Measurements from ENCODE around the gene TRIM9. TPM values are rescaled to one million over a fixed set of nuclear protein-coding genes. Genes with fewer than 3 reads are reported as not detected.
A peak's percentile ranks its signal among the peaks of the same experiment; 100 is the strongest.

The TRIM9 gene
- total RNA-seq (1 to 10 TPM in 1 of 2 donors, under 1 TPM in 1; 0.63 to 1.3 TPM), polyA plus RNA-seq (under 1 TPM; 0.08 to 0.38 TPM)
- long read RNA-seq, donor 1: 0 reads
- long read RNA-seq, donor 2: 0 reads
- long read RNA-seq, donor 3: 0 reads
- long read RNA-seq, donor 4: 0 reads
- long read RNA-seq, donor 5: 0 reads

DNA sequence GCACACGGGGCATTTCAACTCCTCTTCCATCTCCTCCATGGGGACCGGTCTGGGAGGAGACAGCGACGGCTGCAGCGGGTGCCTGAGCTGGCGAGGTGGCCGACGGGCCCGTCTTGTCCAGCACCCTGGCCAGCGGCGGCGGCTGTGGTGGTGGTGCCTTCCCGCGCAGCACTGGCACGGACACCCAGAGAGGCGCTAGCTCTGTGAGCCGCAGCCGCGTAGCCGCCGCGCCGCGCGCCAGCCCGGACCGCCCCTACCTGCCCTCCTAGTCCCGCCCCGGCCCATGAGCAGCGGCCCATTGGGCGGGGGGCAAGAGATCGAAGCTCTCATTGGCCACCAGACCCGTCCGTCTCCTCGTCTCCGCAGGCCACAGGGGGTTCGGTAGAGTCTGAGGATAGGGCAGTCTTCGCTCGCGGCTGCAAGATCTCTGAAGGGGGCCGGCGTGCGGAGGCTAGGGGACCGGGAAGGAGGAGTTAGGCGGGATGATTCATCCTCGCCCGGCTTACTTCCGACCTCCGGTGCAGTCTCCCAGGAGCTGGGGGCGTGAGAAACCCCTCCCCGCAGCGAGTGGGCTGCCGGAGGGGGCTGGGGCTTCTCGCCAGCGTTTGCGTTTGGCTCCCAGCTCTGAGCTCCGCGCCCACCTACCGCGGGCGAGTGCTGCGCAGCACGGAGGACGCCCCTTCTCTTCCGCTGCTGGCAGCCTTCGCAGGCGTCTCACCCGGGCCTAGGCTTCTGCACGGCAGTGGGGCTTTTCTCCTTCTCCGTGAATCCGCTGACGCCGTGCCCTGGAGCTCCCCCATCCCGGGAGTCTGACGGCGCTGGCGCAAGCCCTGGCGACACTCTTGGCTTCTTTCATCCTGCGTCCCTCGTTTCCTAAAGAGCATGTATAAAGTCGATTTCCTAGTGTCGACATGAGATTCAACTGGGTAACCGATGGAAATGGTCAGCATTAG, at the start of gene TRIM9:
TSS of gene TRIM9 (minus strand) at position 205 of the 953 bp plus-strand sequence. CDS start at position 39, 166 bp downstream.
- Histone ChIP-seq H3K27me3 (ENCODE audit: control insufficient read depth in 3 of 3, insufficient read depth in 3 of 3, low read length in 2 of 3) (peaks cover 4 to 84% (median 39%) of the 10 kb centered on the region in 3 donors), H3K9ac (ENCODE audit: insufficient read depth in 1 of 2, low read length in 2 of 2) (peak within 1 kb of the TSS in 1 of 2 donors; percentile 33), H3K27ac (ENCODE audit: low read depth in 1 of 2, low read length in 1 of 2) (peak within 1 kb of the TSS; percentile 12 to 15), H3K9me3 (ENCODE audit: control insufficient read depth in 4 of 4, insufficient read depth in 3 of 4, low read length in 3 of 4) (peaks cover 0 to 5% (median 0%) of the 10 kb centered on the region in 4 donors), H3K4me3 (peak within 1 kb of the TSS; percentile 30), H3K36me3 (ENCODE audit: control insufficient read depth in 4 of 4, insufficient read depth in 4 of 4, low read length in 4 of 4) (no peaks in the 10 kb centered on the region), H3K4me1 (ENCODE audit: control insufficient read depth in 5 of 5, insufficient read depth in 5 of 5, low read length in 5 of 5) (peaks cover 0 to 24% (median 6%) of the 10 kb centered on the region in 5 donors)
- peak; percentile 96 to 99 (median 96) for DNase-seq
- WGBS, 2 donors: 0 to 1% methylated on average over 64 to 83 of the region's 83 CpGs
- peak; percentile 96 for ATAC-seq (ENCODE audit: insufficient read depth, low FRiP score)
- TF ChIP-seq, protein P1, sequence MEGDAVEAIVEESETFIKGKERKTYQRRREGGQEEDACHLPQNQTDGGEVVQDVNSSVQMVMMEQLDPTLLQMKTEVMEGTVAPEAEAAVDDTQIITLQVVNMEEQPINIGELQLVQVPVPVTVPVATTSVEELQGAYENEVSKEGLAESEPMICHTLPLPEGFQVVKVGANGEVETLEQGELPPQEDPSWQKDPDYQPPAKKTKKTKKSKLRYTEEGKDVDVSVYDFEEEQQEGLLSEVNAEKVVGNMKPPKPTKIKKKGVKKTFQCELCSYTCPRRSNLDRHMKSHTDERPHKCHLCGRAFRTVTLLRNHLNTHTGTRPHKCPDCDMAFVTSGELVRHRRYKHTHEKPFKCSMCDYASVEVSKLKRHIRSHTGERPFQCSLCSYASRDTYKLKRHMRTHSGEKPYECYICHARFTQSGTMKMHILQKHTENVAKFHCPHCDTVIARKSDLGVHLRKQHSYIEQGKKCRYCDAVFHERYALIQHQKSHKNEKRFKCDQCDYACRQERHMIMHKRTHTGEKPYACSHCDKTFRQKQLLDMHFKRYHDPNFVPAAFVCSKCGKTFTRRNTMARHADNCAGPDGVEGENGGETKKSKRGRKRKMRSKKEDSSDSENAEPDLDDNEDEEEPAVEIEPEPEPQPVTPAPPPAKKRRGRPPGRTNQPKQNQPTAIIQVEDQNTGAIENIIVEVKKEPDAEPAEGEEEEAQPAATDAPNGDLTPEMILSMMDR (IDR thresholded peaks at IDR 0.05; ENCODE audit: control extremely low read depth, extremely low read depth): no peak

DNA sequence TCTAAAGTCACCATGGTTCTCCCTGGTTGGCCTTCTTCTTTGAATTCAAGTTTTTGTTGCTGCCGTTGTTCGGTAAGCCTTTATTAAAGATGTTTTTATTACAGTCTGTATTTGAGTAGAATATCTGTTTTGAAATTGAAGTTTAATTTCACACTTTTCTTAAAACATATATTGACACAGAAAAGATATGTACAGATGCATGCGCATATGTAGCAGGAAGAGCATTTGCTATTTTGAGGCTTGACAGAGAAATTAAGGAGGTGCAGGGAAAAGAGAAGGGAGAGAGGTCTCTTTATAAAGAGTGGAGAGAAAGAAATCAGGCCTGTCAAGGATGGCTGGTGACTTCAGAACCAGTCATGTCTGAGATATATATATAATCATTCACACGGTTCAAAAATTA, 46.0 kb upstream of the TRIM9 start:
- Histone ChIP-seq H3K27me3 (ENCODE audit: control insufficient read depth in 3 of 3, insufficient read depth in 3 of 3, low read length in 2 of 3) (no peaks in the 10 kb centered on the region), H3K9me3 (ENCODE audit: control insufficient read depth in 4 of 4, insufficient read depth in 3 of 4, low read length in 3 of 4) (peaks cover 0 to 6% (median 0%) of the 10 kb centered on the region in 4 donors), H3K4me1 (ENCODE audit: control insufficient read depth in 5 of 5, insufficient read depth in 5 of 5, low read length in 5 of 5) (peaks cover 0 to 10% (median 0%) of the 10 kb centered on the region in 5 donors), H3K36me3 (ENCODE audit: control insufficient read depth in 4 of 4, insufficient read depth in 4 of 4, low read length in 4 of 4) (no peaks in the 10 kb centered on the region), H3K9ac (ENCODE audit: insufficient read depth in 1 of 2, low read length in 2 of 2) (no peak overlapping the region), H3K4me3 (no peak overlapping the region), H3K27ac (ENCODE audit: low read depth in 1 of 2, low read length in 1 of 2) (no peak overlapping the region)
- no peak for ATAC-seq (ENCODE audit: insufficient read depth, low FRiP score)
- DNase-seq: no peak
- TF ChIP-seq, protein P1 (IDR thresholded peaks at IDR 0.05; ENCODE audit: control extremely low read depth, extremely low read depth): no peak
- WGBS, 2 donors: 95 to 98% methylated on average over 4 of the region's 4 CpGs

DNA sequence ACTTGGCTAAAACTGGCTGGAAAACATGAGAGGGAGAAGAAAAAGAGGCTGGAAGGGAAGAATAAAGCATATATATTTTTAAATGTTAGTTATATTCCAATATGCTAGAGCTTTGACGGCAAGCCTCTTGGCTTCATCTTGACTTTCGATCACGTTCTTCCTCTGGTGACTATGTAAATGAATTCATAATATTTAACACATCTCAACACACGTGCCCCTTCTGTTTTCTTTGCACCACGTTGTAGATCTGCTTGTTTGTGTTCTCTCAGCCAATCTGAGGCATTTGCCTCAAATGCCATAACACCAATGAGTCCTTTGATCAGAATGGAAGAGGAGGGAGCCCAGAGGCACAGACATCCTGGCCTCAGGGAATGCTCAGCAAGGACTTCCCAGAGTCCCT, 45.4 kb upstream of the TRIM9 start:
- ATAC-seq (ENCODE audit: insufficient read depth, low FRiP score) (no peak), DNase-seq (no peak)
- Histone ChIP-seq H3K36me3 (ENCODE audit: control insufficient read depth in 4 of 4, insufficient read depth in 4 of 4, low read length in 4 of 4) (no peaks in the 10 kb centered on the region), H3K27me3 (ENCODE audit: control insufficient read depth in 3 of 3, insufficient read depth in 3 of 3, low read length in 2 of 3) (no peaks in the 10 kb centered on the region), H3K27ac (ENCODE audit: low read depth in 1 of 2, low read length in 1 of 2) (no peak overlapping the region), H3K4me3 (no peak overlapping the region), H3K9ac (ENCODE audit: insufficient read depth in 1 of 2, low read length in 2 of 2) (no peak overlapping the region), H3K4me1 (ENCODE audit: control insufficient read depth in 5 of 5, insufficient read depth in 5 of 5, low read length in 5 of 5) (peaks cover 0 to 10% (median 0%) of the 10 kb centered on the region in 5 donors), H3K9me3 (ENCODE audit: control insufficient read depth in 4 of 4, insufficient read depth in 3 of 4, low read length in 3 of 4) (peaks cover 0 to 6% (median 0%) of the 10 kb centered on the region in 4 donors)
- TF ChIP-seq, protein P1 (IDR thresholded peaks at IDR 0.05; ENCODE audit: control extremely low read depth, extremely low read depth): no peak
- WGBS, 2 donors: 80 to 90% methylated on average over 5 of the region's 5 CpGs
